DMS 273 (cell line): ENCODE results near the gene MCF2L.

Experiments
- DNase-seq: peaks from one replicate; lab custom pipeline; 2025; ENCODE audit not compliant: unreplicated experiment; lab: John Stamatoyannopoulos, UW

Gene MCF2L

GRCh38 chr13:112943309-112944125, 25.5 kb upstream of the MCF2L start:
- peak; percentile 56 for DNase-seq

DNA sequence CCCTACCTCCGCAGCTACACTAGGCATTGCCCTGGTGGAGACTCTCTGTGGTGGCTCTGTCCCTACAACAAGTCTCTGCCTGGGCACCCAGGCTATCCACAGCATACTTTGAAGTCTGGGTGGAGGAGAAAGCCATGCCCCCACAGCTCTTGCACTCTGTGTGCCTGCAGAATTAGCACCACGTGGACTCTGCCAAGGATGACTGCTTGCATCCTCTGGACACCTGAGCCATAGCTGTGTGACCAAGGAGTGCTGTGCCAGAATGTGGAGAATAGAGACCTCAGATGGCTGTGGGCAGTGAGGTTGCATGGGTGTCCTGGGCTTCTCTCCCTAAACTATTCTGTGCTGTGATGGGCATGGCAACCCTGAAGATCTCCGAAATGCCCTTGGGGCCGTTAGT, 21.2 kb upstream of the MCF2L start:
- no peak for DNase-seq

DNA sequence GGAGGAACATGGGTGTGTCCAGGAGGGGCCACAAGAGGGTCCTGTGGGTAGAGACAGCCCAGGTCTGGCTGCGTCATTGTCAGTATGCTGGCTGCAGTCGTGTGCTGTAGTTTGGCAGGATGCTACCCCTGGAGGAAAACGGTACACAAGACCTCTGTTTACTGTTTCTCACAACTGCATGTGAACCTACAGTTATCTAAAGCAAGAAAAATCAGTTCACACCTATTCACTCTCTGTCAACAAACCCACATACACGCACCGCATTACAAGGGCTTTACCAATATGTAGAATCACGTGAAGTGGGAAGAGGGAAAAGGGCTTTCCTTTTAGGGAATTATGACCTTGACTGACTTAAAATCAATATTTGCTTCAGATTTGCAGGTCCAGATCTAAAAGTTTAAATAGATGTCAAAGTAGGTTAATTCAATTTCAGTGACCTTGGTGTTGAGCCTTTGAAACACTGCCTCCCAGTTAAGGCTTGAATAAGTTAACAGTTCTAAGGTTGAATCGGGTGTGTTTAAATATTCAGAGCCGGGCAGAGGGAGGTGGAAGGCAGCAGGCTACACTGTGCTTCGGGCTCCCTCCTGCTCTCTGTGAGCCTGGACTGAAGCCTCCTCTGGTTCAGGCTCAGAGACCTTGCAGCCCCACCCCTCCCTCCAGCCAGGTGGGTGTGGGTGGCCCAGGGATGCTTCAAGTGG, 17.2 kb upstream of the MCF2L start:
- no peak for DNase-seq

- no peak for DNase-seq
Measured at GRCh38 chr13:112952759-112953551, 16.1 kb upstream of the MCF2L start.

- no peak for DNase-seq
Measured at GRCh38 chr13:112953591-112954487, 15.2 kb upstream of the MCF2L start.

- DNase-seq, result no peak
Measured at GRCh38 chr13:112954488-112955270, 14.3 kb upstream of the MCF2L start.

DNA sequence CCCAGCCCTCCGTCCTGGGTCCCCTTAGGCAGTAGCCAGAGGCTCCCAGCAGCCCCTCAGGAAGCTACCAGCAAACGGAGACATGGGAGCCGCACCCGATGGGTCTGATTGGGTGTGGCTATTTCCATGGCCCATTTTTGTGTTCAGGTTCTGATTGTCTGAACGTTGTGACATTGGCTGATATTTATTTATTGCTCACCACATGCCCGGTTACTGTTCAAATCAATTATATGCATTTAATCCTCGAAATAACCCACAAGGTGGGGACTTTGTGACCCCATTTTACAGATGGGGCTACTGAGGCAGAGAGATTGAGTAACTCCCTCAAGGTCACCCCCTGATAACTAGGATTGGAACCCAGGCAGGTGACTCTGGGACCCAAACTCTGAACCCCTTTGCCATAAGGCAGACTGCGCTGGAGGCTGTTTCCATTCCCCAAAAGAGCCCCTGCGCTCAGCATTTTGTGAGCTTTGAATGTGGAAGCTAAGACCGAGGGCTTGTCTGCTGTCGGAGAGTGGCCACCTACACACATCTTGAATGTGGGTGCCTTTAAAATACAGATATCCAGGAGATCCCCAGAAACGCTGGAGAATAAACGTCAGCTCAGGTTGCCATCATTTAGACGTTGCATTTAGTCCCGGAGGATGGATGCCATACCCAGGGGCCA, 13.6 kb upstream of the MCF2L start:
- no peak for DNase-seq

- DNase-seq, result no peak
Measured at GRCh38 chr13:112955956-112956355, 13.1 kb upstream of the MCF2L start.

GRCh38 chr13:112956571-112957294, 12.3 kb upstream of the MCF2L start:
- DNase-seq, result no peak

GRCh38 chr13:112957295-112957677, 11.7 kb upstream of the MCF2L start:
- no peak for DNase-seq

DNA sequence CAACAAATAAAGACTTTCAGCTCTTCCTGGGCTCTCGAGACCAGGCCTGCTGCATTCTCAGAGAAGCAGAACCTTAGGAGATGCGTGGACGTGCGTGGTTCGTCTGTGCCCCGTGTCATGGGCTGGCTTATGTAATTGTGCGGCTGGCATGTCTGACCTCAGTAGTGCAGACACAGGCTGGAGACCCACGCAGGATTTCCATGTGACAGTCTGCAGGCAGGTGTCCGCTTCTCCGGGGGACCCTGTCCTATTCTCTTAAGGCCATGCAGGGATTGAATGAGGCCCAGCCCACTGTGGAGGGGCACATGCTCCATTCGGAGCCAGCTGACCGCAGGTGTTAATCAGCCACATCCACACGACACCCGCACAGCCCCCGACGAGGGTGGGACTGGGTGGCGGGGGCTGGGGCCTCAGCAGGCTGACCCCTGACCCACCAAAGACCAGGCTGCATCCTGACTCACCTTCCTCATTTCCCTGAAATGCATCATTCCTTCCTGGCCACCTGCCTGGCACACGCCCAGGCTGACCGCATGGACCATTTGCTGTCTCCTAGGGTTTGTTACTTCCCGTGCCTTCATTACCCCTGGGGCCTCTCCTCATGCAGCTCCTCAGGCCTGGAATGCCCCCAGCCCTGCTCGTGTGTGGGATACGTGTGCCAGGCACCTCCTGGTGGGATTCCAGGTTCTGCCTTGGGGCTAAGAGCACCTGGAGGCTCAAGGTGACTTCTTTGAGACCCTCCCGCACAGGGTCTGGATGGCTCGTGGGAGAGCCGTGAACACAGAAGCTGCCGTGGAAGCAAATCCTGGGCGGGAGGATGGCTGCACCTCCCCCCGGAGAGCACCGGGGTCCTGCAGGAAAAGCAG, 10.7 kb upstream of the MCF2L start:
- DNase-seq, result no peak

DNA sequence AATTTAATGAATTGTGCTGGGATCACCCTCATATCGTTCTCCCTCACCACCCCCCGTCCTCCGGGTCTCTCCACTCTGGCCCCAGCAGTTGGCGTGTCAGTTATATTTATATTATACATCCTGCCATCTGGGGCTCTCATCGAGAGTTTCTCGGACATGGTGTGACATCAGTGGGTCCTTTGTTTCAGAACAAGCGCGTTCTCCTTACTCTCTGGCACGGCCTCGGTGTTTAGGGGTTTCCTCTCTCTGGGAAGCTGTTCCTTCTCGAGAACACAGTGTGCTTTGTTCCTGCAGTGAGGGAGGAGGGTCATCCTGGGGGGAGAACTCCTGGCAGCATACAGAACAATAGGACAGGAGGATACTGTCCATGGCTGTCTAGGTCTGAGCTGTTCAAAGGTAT, 9.8 kb upstream of the MCF2L start:
- DNase-seq, result no peak

- DNase-seq, result no peak
Measured at GRCh38 chr13:112959701-112960542, 9.1 kb upstream of the MCF2L start.

GRCh38 chr13:112960706-112961105, 8.3 kb upstream of the MCF2L start:
- no peak for DNase-seq

DNA sequence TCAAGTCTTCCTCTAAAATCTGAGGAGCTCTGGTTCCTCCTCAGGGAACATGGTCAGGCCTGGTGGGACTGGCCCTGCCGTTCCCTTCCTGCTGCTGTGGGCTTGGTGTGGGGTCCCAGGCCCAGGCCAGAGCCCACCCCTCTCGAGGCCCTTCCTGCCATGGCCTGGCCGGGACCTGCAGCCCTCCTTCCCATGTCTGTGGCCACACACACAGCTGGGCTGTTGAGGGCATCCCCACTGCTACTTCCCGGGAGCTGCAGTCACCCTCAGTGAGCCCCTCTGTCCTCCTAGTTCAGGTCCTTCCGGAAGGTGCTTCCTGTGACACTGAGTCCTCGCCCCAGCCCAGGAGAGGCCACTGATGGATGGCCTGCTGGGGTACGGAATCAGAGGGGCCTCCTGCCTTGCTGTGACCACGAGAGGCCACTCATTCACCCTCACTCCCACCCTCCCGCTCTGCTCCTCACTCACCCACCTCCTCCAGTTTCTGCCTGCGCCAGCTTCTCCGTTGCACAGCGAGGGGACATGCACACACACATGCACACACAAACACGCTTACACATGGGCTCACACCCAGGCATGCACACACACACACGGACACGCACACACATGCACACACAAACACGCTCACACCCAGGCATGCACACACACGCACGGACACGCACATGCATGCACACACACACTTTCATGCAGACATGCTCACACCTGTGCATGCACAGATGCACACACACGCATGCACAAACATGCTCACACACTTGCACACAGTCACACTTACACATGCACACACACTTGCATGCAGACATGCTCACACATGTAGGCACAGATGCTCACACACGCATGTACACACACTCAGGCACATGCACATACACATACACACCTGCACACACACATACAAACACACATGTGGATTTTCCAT, 7.3 kb upstream of the MCF2L start:
- DNase-seq, result no peak

DNA sequence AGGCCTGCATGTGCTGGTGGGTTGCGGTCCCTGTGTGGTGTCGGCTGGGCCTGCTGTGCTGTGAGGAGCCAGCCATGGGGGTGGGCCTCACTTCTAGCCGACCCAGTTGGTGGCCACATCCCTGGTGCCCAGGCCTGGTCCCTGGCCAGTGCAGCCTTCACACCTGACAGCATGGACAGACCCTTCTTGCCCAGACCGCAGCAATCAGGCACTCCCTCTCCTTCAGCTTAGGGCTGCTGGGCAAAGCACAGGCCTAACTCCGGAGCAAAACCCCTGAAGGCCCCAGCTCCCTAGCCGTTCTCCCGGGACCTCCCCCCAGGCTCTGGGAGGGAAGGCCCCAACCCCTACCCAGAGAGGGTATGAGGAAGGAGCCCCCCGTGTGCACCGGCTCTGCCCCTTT, 6.6 kb upstream of the MCF2L start:
- no peak for DNase-seq
